PFSK-1 (cell line): Measurements from ENCODE around the gene PHF13.

Experiments
- FOXP2 ChIP-seq: optimal IDR thresholded peaks from 2 replicates; pipeline ENCODE3; 2011; ENCODE audit warnings: borderline replicate concordance, control low read depth, inconsistent platforms; ENCODE audit not compliant: insufficient read depth; ENCODE audit errors: extremely low read length, extremely low read depth
- POLR2AphosphoS5 ChIP-seq: IDR thresholded peaks from 2 replicates; pipeline ENCODE4 v1.6.1; 2012; ENCODE audit warnings: low read depth, mild to moderate bottlenecking, control low read depth, low read length, moderate library complexity
- SIN3A ChIP-seq: IDR thresholded peaks from 2 replicates; pipeline ENCODE4 v1.6.1; 2012; ENCODE audit warnings: mild to moderate bottlenecking, low read length, moderate library complexity, borderline replicate concordance; ENCODE audit not compliant: insufficient read depth
- TAF1 ChIP-seq: IDR thresholded peaks from 2 replicates; pipeline ENCODE4 v1.6.1; 2012; ENCODE audit warnings: low read length, control low read depth, borderline replicate concordance; ENCODE audit not compliant: insufficient read depth
- TF ChIP-seq, protein P1 (sequence below), 2 experiments: IDR thresholded peaks; 2 replicates each; pipeline versions ENCODE4 v1.6.1 to v1.8.0; 2011 to 2012; ENCODE audit warnings: low read depth in 2 of 2, low read length in 2 of 2, control low read depth in 1 of 2, inconsistent platforms in 1 of 2, mild to moderate bottlenecking in 1 of 2, moderate library complexity in 1 of 2; ENCODE audit not compliant: insufficient read depth in 1 of 2

Gene PHF13

DNA sequence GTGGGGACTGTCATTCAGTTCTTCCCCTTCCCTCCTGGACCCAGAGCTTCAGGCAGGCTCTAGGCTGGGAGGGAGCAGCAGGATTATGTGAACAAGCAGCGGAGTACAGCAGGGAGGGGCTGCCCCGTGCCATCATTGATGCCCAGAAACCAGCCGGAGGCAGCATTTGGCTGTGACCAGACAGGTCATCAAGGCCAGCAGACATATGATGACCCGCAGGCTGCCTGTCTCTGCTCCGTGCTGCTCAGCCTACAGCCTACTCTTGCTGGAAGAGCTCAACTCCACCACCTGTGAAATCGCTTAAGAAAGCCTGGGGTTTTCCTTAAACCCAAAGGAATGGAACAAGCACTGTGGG, 15.8 kb upstream of the PHF13 start:
- no peak for TF ChIP-seq FOXP2
- TF ChIP-seq, protein P1, sequence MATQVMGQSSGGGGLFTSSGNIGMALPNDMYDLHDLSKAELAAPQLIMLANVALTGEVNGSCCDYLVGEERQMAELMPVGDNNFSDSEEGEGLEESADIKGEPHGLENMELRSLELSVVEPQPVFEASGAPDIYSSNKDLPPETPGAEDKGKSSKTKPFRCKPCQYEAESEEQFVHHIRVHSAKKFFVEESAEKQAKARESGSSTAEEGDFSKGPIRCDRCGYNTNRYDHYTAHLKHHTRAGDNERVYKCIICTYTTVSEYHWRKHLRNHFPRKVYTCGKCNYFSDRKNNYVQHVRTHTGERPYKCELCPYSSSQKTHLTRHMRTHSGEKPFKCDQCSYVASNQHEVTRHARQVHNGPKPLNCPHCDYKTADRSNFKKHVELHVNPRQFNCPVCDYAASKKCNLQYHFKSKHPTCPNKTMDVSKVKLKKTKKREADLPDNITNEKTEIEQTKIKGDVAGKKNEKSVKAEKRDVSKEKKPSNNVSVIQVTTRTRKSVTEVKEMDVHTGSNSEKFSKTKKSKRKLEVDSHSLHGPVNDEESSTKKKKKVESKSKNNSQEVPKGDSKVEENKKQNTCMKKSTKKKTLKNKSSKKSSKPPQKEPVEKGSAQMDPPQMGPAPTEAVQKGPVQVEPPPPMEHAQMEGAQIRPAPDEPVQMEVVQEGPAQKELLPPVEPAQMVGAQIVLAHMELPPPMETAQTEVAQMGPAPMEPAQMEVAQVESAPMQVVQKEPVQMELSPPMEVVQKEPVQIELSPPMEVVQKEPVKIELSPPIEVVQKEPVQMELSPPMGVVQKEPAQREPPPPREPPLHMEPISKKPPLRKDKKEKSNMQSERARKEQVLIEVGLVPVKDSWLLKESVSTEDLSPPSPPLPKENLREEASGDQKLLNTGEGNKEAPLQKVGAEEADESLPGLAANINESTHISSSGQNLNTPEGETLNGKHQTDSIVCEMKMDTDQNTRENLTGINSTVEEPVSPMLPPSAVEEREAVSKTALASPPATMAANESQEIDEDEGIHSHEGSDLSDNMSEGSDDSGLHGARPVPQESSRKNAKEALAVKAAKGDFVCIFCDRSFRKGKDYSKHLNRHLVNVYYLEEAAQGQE (IDR thresholded peaks at IDR 0.05; ENCODE audit: insufficient read depth in 1 of 2, low read depth in 2 of 2, low read length in 2 of 2): no peak
- no peak for TF ChIP-seq POLR2AphosphoS5
- no peak for TF ChIP-seq SIN3A
- no peak for TF ChIP-seq TAF1

DNA sequence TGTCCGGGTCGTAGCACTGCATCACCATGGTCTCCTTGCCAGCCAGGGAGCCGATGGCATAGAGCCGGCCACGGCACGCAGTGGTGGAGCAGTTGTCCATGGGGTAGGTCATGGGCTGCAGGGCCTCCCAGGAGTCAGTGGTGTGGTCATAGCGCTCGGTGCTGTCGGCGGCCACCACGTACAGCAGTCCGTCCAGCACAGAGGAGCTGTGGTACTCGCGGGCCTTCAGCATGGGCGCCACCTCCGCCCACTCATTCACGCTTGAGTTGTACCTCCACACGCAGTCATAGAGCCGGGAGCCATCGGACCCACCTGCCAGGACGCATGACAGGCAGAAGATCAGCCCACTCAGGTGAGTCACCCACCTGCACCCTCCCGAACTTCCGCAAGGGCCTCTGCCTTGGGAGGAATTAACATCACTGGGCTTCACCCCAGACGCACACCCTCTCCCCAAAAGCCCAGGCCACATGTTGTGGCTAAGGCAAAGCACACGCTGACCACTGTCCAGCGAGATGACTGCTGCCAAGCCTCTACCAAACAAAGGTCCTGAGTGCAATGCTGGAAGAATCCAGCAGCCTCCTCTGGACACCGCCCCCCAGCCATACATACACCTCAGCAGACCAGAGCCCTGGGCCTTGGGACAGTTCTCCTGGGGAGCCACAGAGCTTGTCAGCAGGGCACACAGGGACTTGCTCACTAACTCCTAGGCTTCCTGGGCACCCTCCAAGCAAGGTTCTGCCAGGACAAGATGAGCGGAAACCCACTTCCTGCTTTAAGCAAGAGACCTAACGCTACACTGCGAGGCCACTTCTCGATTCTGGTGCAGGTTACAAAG, 14.2 kb upstream of the PHF13 start:
- TF ChIP-seq SIN3A: no peak
- TF ChIP-seq POLR2AphosphoS5: no peak
- TF ChIP-seq FOXP2: no peak
- TF ChIP-seq, protein P1 (IDR thresholded peaks at IDR 0.05; ENCODE audit: insufficient read depth in 1 of 2, low read depth in 2 of 2, low read length in 2 of 2): no peak
- TF ChIP-seq TAF1: no peak

- TF ChIP-seq TAF1: no peak
- no peak for TF ChIP-seq SIN3A
- no peak for TF ChIP-seq FOXP2
- no peak for TF ChIP-seq POLR2AphosphoS5
- TF ChIP-seq, protein P1 (IDR thresholded peaks at IDR 0.05; ENCODE audit: insufficient read depth in 1 of 2, low read depth in 2 of 2, low read length in 2 of 2): no peak
Observed at GRCh38 chr1:6600410-6601048, 13.0 kb upstream of the PHF13 start.

DNA sequence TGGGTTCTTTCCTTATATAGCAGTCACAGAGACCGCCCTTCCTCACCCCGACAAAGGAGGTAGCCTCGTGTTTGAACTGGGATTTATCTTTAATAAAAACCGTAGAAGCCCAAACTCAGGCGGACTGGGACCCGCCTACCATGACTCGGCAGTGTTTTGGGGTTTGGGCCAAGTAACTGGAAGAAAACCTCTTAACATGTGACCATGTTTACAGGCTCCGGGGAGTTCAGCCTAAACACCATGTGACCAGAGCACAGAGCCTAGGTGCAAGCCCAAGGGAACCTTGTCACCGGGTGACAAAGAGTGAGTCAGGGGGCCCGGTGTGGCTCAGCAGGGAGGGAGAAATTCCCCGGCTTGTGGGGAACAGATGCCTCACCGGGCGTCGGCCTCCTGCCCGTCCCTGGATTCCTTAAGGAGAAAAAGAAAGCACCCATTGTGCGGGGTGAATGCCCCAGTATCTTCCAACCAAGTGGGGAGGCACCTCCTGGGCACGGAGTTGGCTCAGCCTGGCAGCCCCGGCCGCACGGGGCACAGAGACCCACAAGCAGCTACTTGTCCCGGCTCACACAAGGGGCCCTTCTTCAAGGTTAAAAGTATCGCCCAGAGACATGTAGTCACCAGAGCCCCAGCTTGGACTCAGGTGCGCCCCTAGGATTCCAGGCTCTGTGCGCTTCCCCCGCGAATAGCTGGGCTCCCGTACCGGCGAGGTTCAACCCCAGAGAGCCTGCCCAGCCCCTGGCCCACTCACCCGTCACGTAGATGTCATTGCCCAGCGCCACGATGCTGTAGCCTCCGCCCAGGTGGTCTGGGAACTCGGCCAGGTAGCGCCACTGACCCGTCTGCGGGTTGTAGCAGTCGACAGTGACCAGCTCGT, 12.2 kb upstream of the PHF13 start:
- TF ChIP-seq, protein P1 (IDR thresholded peaks at IDR 0.05; ENCODE audit: insufficient read depth in 1 of 2, low read depth in 2 of 2, low read length in 2 of 2): no peak
- TF ChIP-seq SIN3A (no peak), POLR2AphosphoS5 (no peak), FOXP2 (no peak), TAF1 (no peak)
